HCT116 (cell line): ENCODE results near the gene STAC.
A peak's percentile ranks its signal among the peaks of the same experiment; 100 is the strongest.

Experiments
- EZH2 ChIP-seq: fragments of 200-600 bp; sonication (generic); IDR thresholded peaks from 2 replicates; pipeline ENCODE4 v1.6.1; 2017; ENCODE audit warnings: antibody characterized with exemption, mixed run types
- EZH2phosphoT487 ChIP-seq: fragments of 200-600 bp; IDR thresholded peaks from 2 replicates; pipeline ENCODE4 v1.6.1; 2018; ENCODE audit warnings: antibody characterized with exemption, borderline replicate concordance
- FOSL1 ChIP-seq: IDR thresholded peaks from 2 replicates; pipeline ENCODE4 v1.6.1; 2012; ENCODE audit warnings: low read depth
- POLR2A ChIP-seq: IDR thresholded peaks from 2 replicates; pipeline ENCODE4 v1.7.0; 2011; ENCODE audit warnings: borderline replicate concordance; ENCODE audit not compliant: insufficient read depth, insufficient read length; ENCODE audit errors: extremely low read depth
- POLR2AphosphoS5 ChIP-seq: IDR thresholded peaks from 2 replicates; pipeline ENCODE4 v1.6.1; 2011; ENCODE audit warnings: mild to moderate bottlenecking, low read depth, low read length, moderate library complexity
- RAD21 ChIP-seq: IDR thresholded peaks from 2 replicates; pipeline ENCODE4 v1.6.1; 2012; ENCODE audit warnings: low read depth, mild to moderate bottlenecking
- REST ChIP-seq: IDR thresholded peaks from 2 replicates; pipeline ENCODE4 v1.6.1; 2012; ENCODE audit warnings: low read depth
- SIN3A ChIP-seq: IDR thresholded peaks from 2 replicates; pipeline ENCODE4 v1.6.1; 2012; ENCODE audit warnings: low read depth
- YY1 ChIP-seq: IDR thresholded peaks from 2 replicates; pipeline ENCODE4 v1.6.1; 2011; ENCODE audit warnings: low read length, low read depth, moderate library complexity, mild to moderate bottlenecking; ENCODE audit not compliant: insufficient replicate concordance; ENCODE audit errors: extremely low read depth
- ZNF274 ChIP-seq: fragments of 200-500 bp; sonication (Bioruptor generic); IDR thresholded peaks from 2 replicates; pipeline ENCODE4 v1.6.1; 2014; ENCODE audit warnings: mild to moderate bottlenecking, low read depth, low read length, inconsistent platforms
- TF ChIP-seq, protein P1 (sequence below), 3 experiments: fragments of 200-600 bp in 1 of 3; sonication (generic) in 1 of 3; IDR thresholded peaks in 2 of 3; conservative IDR thresholded peaks in 1 of 3; 2 replicates each; pipeline ENCODE4 v1.5.1; 2012 to 2017; ENCODE audit warnings: low read depth in 2 of 3, low read length in 2 of 3, antibody characterized with exemption in 1 of 3, borderline replicate concordance in 1 of 3, control low read depth in 1 of 3, mild to moderate bottlenecking in 1 of 3, mixed read lengths in 1 of 3, mixed run types in 1 of 3, moderate library complexity in 1 of 3; ENCODE audit not compliant: insufficient read depth in 1 of 3
- TF ChIP-seq, protein P2 (sequence below): IDR thresholded peaks from 2 replicates; pipeline ENCODE4 v1.6.1; 2011; ENCODE audit warnings: mild to moderate bottlenecking, low read length, moderate library complexity; ENCODE audit not compliant: insufficient replicate concordance; ENCODE audit errors: extremely low read depth
- TF ChIP-seq, protein P3 (sequence below): IDR thresholded peaks from 2 replicates; pipeline ENCODE4 v1.6.1; 2012

DNA sequence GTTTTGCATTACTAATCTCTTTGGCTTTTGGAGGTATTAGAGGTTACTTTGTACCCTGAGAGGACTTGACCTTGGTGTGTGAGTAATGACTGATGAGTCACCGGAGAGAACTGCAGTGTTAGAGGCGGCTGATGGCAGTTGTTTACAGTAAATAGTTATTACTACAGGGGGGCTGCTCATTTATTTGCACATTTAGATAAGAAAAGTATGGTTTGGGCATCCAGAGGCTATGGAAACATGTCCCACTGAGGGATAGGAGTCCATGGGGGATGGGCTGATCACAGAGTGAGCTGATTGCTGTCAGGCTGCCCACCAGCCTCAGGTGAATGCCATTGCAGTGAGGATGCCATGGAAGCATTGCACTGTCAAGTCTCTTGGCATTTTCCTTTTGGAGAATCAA, 17.3 kb upstream of the STAC start:
- TF ChIP-seq, protein P1, sequence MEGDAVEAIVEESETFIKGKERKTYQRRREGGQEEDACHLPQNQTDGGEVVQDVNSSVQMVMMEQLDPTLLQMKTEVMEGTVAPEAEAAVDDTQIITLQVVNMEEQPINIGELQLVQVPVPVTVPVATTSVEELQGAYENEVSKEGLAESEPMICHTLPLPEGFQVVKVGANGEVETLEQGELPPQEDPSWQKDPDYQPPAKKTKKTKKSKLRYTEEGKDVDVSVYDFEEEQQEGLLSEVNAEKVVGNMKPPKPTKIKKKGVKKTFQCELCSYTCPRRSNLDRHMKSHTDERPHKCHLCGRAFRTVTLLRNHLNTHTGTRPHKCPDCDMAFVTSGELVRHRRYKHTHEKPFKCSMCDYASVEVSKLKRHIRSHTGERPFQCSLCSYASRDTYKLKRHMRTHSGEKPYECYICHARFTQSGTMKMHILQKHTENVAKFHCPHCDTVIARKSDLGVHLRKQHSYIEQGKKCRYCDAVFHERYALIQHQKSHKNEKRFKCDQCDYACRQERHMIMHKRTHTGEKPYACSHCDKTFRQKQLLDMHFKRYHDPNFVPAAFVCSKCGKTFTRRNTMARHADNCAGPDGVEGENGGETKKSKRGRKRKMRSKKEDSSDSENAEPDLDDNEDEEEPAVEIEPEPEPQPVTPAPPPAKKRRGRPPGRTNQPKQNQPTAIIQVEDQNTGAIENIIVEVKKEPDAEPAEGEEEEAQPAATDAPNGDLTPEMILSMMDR (IDR thresholded peaks at IDR 0.05 in 2 of 3, conservative IDR thresholded peaks at IDR 0.05 in 1 of 3; ENCODE audit: borderline replicate concordance in 1 of 3, insufficient read depth in 1 of 3, low read depth in 2 of 3, low read length in 2 of 3): no peak
- no peak for TF ChIP-seq RAD21
- no peak for TF ChIP-seq POLR2AphosphoS5
- TF ChIP-seq ZNF274: no peak
- no peak for TF ChIP-seq EZH2
- TF ChIP-seq FOSL1: peak; percentile 52
- TF ChIP-seq EZH2phosphoT487: no peak
- TF ChIP-seq, protein P2, sequence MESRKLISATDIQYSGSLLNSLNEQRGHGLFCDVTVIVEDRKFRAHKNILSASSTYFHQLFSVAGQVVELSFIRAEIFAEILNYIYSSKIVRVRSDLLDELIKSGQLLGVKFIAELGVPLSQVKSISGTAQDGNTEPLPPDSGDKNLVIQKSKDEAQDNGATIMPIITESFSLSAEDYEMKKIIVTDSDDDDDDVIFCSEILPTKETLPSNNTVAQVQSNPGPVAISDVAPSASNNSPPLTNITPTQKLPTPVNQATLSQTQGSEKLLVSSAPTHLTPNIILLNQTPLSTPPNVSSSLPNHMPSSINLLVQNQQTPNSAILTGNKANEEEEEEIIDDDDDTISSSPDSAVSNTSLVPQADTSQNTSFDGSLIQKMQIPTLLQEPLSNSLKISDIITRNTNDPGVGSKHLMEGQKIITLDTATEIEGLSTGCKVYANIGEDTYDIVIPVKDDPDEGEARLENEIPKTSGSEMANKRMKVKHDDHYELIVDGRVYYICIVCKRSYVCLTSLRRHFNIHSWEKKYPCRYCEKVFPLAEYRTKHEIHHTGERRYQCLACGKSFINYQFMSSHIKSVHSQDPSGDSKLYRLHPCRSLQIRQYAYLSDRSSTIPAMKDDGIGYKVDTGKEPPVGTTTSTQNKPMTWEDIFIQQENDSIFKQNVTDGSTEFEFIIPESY: no peak
- TF ChIP-seq YY1: no peak
- TF ChIP-seq, protein P3, sequence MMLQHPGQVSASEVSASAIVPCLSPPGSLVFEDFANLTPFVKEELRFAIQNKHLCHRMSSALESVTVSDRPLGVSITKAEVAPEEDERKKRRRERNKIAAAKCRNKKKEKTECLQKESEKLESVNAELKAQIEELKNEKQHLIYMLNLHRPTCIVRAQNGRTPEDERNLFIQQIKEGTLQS: no peak
- TF ChIP-seq SIN3A: no peak
- no peak for TF ChIP-seq REST
- TF ChIP-seq POLR2A: no peak
